IPS-18c (cell line): Measurements from ENCODE around the gene COP1.

Source experiments
- H3K4me3 ChIP-seq: 2 replicates; pipeline ENCODE4 v1.7.0; 2013; ENCODE audit warnings: low read depth, mild to moderate bottlenecking, low read length, moderate library complexity; ENCODE audit not compliant: insufficient read depth
- H3K9me3 ChIP-seq: one replicate; pipeline ENCODE4 v1.6.1; 2013; ENCODE audit warnings: mild to moderate bottlenecking, low read length, moderate library complexity; ENCODE audit not compliant: control insufficient read depth, insufficient read depth

Gene COP1

GRCh38 chr1:175963740-175964139 is 243.3 kb downstream of the COP1 start:
- no peak overlapping the region for H3K4me3 ChIP-seq
- no peaks in the 10 kb centered on the region for H3K9me3 ChIP-seq

DNA sequence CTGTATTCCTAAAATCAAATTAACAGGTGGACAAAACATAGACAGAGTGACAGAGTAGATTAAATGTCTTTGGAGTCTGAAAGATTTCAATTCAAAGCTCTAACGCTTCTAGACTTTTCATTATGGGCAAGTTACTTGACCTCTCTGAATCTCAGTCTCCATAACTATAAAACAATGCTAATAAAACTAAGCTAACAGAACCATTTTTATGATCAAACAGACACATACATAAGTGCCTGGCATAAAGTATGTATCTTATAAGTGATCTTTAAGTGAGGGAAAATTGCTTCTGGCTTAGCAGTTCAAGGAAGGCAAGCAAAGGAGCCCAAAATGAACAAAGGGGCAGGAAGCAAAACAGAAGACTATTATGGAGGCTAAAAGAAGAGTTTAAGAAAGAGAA is 246.9 kb downstream of the COP1 start:
- Histone ChIP-seq H3K4me3 (no peak overlapping the region), H3K9me3 (no peaks in the 10 kb centered on the region)

- H3K4me3 ChIP-seq = no peak overlapping the region
Observed at GRCh38 chr1:175951627-175952026, 255.5 kb downstream of the COP1 start.

GRCh38 chr1:175947771-175948170 is 259.3 kb downstream of the COP1 start:
- Histone ChIP-seq H3K9me3 (no peaks in the 10 kb centered on the region), H3K4me3 (no peak overlapping the region)

More at GRCh38 chr1:175951627-175952026, 255.5 kb downstream of the COP1 start:
- H3K9me3 ChIP-seq = no peaks in the 10 kb centered on the region

DNA sequence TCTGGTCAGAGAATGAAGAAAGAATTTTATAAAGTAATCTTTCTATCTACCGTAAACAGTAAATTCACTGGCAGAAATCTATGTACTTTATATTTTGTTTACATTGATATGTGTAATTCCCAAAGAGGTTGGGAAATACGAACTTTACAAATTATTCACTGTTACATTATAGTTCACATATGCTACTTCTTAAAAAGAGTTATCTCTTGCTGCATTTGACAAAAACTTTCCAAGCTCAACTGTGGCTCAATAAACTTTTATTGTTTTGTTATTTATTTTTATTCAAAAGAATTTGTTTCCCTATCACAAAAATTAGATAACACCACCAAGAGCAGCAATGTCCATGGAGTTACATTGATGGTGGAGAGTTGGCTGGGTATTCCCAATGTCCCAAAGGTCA is 262.5 kb downstream of the COP1 start:
- H3K9me3 ChIP-seq = no peaks in the 10 kb centered on the region
- H3K4me3 ChIP-seq = no peak overlapping the region

DNA sequence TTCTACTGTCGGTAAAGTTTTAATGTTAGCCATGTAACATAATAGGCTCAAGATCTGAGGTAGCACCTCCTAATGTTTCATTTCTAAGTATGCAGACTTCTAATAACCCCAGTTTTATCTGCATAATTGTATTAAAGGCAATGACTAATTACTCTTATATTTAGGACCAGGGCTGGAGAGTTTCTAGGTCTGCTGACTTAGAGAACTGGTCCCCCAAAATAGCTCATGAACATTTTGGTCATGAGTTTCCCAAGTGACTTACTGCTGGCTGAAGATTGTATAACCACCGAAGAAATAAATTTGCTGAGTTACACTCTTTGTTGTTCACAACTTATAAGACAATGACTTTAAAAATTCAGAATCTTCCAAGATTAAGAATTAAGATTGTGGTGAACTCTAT is 265.9 kb downstream of the COP1 start:
- Histone ChIP-seq H3K4me3 (no peak overlapping the region), H3K9me3 (no peaks in the 10 kb centered on the region)

GRCh38 chr1:175936736-175937135 is 270.4 kb downstream of the COP1 start:
- Histone ChIP-seq H3K9me3 (no peaks in the 10 kb centered on the region), H3K4me3 (no peak overlapping the region)

GRCh38 chr1:175935566-175936115 is 271.4 kb downstream of the COP1 start:
- Histone ChIP-seq H3K4me3 (no peak overlapping the region), H3K9me3 (no peaks in the 10 kb centered on the region)

DNA sequence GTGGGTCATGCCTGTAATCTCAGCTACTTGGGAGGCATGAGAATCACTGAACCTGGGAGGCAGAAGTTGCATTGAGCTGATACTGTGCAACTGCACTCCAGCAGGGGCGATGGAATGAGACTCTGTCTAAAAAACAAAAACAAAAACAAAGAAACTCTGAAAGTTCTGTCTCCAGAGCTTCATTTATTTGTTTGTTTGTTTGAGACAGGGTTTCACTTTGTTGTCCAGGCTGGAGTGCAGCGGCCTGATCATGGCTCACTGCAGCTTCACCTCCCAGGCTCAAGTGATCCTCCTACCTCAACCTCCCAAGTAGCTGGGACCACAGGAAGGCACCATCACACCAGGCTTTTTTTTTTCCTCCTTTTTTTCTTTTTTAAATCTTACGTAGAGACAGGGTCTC is 271.9 kb downstream of the COP1 start:
- Histone ChIP-seq H3K4me3 (no peak overlapping the region), H3K9me3 (no peaks in the 10 kb centered on the region)

GRCh38 chr1:175933801-175934200 is 273.3 kb downstream of the COP1 start:
- no peak overlapping the region for H3K4me3 ChIP-seq
- peaks cover 2% of the 10 kb centered on the region for H3K9me3 ChIP-seq

DNA sequence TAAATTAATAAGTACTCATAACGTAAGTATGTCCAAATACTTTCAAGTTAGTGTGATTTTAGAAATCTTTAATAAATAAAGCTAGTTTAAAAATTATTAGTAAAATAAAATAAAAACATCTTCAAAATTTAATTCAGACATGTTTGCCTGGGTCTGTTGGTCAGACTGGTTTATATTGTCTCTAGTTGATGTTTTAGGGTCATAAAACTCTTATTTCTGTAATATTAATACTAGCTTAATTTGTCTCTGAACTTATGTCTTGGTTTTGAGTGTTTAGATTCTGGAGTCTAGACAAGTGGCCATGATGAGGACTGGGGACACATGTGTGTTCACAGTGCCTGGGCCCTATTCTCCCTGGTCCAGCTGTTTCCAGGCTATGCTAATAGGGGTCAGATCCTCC is 279.1 kb downstream of the COP1 start:
- Histone ChIP-seq H3K9me3 (peaks cover 3% of the 10 kb centered on the region), H3K4me3 (no peak overlapping the region)

GRCh38 chr1:175922254-175922881 is 284.7 kb downstream of the COP1 start:
- Histone ChIP-seq H3K9me3 (no peaks in the 10 kb centered on the region), H3K4me3 (no peak overlapping the region)

DNA sequence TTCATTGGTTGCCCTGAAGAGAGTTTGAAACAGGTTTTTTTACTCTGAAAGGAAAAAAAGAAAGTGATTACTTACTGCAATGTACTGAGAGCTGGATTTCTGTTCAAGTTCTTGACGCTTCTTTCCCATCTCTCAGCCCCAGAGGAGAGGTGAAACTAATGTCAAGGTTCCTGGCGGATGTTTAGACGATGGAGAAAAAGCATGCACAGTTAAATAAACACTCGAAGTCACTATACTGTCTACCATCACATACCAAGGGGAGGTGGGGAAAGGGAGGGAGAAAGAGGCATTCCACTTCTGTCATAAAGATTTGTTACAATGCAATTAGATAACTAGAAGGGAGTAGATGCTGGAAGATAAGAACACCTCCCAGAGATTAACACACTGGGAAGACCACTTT is 286.7 kb downstream of the COP1 start:
- Histone ChIP-seq H3K9me3 (no peaks in the 10 kb centered on the region), H3K4me3 (no peak overlapping the region)

GRCh38 chr1:175919001-175919400 is 288.1 kb downstream of the COP1 start:
- Histone ChIP-seq H3K9me3 (no peaks in the 10 kb centered on the region), H3K4me3 (no peak overlapping the region)

DNA sequence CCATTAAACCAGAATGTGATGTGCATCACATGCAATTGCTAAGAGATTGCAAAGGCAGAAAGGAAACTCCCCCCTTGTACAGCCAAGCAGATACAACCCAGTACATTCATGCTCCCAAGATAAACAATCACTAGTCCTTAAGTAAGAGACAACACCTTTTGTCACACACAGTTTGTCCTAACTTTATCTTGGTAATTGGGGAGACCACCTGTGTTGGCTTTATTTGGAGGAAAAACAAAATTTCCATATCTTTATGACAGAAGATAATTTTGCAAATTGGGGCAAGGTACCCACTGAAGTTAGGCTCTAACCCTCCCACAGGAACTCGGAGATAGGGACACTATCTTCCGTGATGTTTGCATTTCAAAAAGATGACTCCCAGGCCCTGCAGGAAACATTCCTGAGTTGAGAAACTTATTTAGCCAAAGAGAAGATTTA is 288.7 kb downstream of the COP1 start:
- Histone ChIP-seq H3K9me3 (no peaks in the 10 kb centered on the region), H3K4me3 (no peak overlapping the region)

DNA sequence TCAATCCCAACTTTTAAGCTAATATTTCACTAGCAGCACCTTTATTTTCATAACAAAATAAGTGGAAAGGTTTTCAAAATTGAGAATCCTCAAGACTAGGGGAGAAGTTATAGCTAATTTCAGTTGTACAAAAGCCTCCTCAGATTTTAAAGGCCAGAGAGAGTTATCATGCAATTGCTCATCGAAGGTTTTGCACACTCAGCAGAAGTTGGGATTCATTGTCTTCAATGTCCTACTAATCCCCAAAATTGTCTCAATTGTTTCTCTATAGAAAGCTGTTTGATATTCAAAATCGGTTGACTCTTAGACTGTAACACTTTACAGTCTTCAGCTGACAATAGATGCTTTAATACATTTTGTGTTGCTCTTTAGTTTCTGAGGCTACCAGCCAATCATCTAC is 293.0 kb downstream of the COP1 start:
- Histone ChIP-seq H3K4me3 (no peak overlapping the region), H3K9me3 (no peaks in the 10 kb centered on the region)

GRCh38 chr1:175911138-175911537 is 295.9 kb downstream of the COP1 start:
- H3K4me3 ChIP-seq = no peak overlapping the region
- H3K9me3 ChIP-seq = no peaks in the 10 kb centered on the region

GRCh38 chr1:175906370-175906769 is 300.7 kb downstream of the COP1 start:
- H3K4me3 ChIP-seq = no peak overlapping the region

GRCh38 chr1:175904808-175905207 is 302.3 kb downstream of the COP1 start:
- Histone ChIP-seq H3K4me3 (no peak overlapping the region), H3K9me3 (no peaks in the 10 kb centered on the region)

More at GRCh38 chr1:175906370-175906769, 300.7 kb downstream of the COP1 start:
- no peaks in the 10 kb centered on the region for H3K9me3 ChIP-seq
